Osteoblast (primary cell): ENCODE results near the gene ZDHHC5. TPM values are rescaled to one million over a fixed set of nuclear protein-coding genes. Genes with fewer than 3 reads are reported as not detected.

ENCODE experiments used
- DNase-seq: peaks from one replicate; pipeline ENCODE4 v3.0.0; 2011; ENCODE audit warnings: low spot score, mixed read lengths; ENCODE audit not compliant: insufficient read length; ENCODE audit errors: missing footprints
- H2AFZ ChIP-seq: 2 replicates; pipeline ENCODE4 v1.6.0; 2011; ENCODE audit warnings: mild to moderate bottlenecking, low read length
- H3K27ac ChIP-seq: 2 replicates; pipeline ENCODE4 v1.5.1; 2011; ENCODE audit warnings: mild to moderate bottlenecking, low read depth, low read length, moderate library complexity
- H3K27me3 ChIP-seq: 2 replicates; pipeline ENCODE4 v1.6.0; 2012; ENCODE audit warnings: mild to moderate bottlenecking, control low read depth, inconsistent platforms, low read length, moderate library complexity; ENCODE audit not compliant: insufficient read depth
- H3K36me3 ChIP-seq: 2 replicates; pipeline ENCODE4 v1.5.1; 2011; ENCODE audit warnings: mild to moderate bottlenecking, low read length, control low read depth, moderate library complexity; ENCODE audit not compliant: insufficient read depth
- H3K4me1 ChIP-seq: 2 replicates; pipeline ENCODE4 v1.5.1; 2011; ENCODE audit warnings: mild to moderate bottlenecking, low read length, control low read depth, moderate library complexity; ENCODE audit not compliant: insufficient read depth
- H3K4me2 ChIP-seq: 2 replicates; pipeline ENCODE4 v1.6.0; 2011; ENCODE audit warnings: mild to moderate bottlenecking, low read length; ENCODE audit not compliant: insufficient read depth
- H3K4me3 ChIP-seq: fragments of 200-600 bp; sonication (generic); 3 replicates; pipeline ENCODE4 v1.5.1; 2012; ENCODE audit warnings: mild to moderate bottlenecking, low read length, inconsistent platforms; ENCODE audit not compliant: insufficient read depth
- H3K79me2 ChIP-seq: 2 replicates; pipeline ENCODE4 v1.6.0; 2012; ENCODE audit warnings: mild to moderate bottlenecking, low read length, control low read depth, inconsistent platforms; ENCODE audit not compliant: insufficient read depth
- H3K9me3 ChIP-seq: 2 replicates; pipeline ENCODE4 v1.5.1; 2011; ENCODE audit warnings: low read depth, low read length, control low read depth
- H4K20me1 ChIP-seq: 2 replicates; pipeline ENCODE4 v1.6.0; 2012; ENCODE audit warnings: mild to moderate bottlenecking, low read length, control low read depth; ENCODE audit not compliant: insufficient read depth
- CTCF ChIP-seq: IDR thresholded peaks from 2 replicates; pipeline ENCODE4 v1.5.1; 2011; ENCODE audit warnings: mild to moderate bottlenecking, low read depth, low read length, moderate library complexity; ENCODE audit errors: extremely low read depth
- total RNA-seq: library from RNA; depleted of rRNA; stranded (reverse); fragments of >200 nt; gene quantifications from 2 replicates; pipeline ENCODE4 v1.2.3, GENCODE V29; 2012

Gene ZDHHC5
- total RNA-seq, 1 donor: 48.9 TPM

- peaks cover 30% of the 10 kb centered on the region for H3K36me3 ChIP-seq
- no peaks in the 10 kb centered on the region for H3K9me3 ChIP-seq
- no peak for TF ChIP-seq CTCF
- peaks cover 29% of the 10 kb centered on the region for H3K79me2 ChIP-seq
- H3K27me3 ChIP-seq: no peaks in the 10 kb centered on the region
- peak overlapping the region; percentile 79 for H3K4me3 ChIP-seq
- peaks cover 16% of the 10 kb centered on the region for H3K4me1 ChIP-seq
- no peaks in the 10 kb centered on the region for H4K20me1 ChIP-seq
- peak overlapping the region; percentile 86 for H3K27ac ChIP-seq
- peak; percentile 18 for DNase-seq
- H2AFZ ChIP-seq: peak overlapping the region; percentile 84
- H3K4me2 ChIP-seq: peak overlapping the region; percentile 98
These were observed 9.9 kb upstream of the ZDHHC5 start for GRCh38 chr11:57658023-57658361.

- H4K20me1 ChIP-seq: no peaks in the 10 kb centered on the region
- H3K27ac ChIP-seq: no peak overlapping the region
- H2AFZ ChIP-seq: no peak overlapping the region
- peaks cover 29% of the 10 kb centered on the region for H3K79me2 ChIP-seq
- H3K4me1 ChIP-seq: peaks cover 14% of the 10 kb centered on the region
- no peaks in the 10 kb centered on the region for H3K9me3 ChIP-seq
- no peak overlapping the region for H3K4me2 ChIP-seq
- no peak for DNase-seq
- H3K4me3 ChIP-seq: no peak overlapping the region
- TF ChIP-seq CTCF: no peak
- peaks cover 30% of the 10 kb centered on the region for H3K36me3 ChIP-seq
- H3K27me3 ChIP-seq: no peaks in the 10 kb centered on the region
These were observed 8.2 kb upstream of the ZDHHC5 start for GRCh38 chr11:57659669-57660068.

- Histone ChIP-seq H2AFZ (no peak overlapping the region), H3K27ac (no peak overlapping the region), H3K27me3 (no peaks in the 10 kb centered on the region), H3K79me2 (peaks cover 25% of the 10 kb centered on the region), H3K36me3 (peaks cover 30% of the 10 kb centered on the region), H3K9me3 (no peaks in the 10 kb centered on the region), H3K4me1 (peaks cover 15% of the 10 kb centered on the region), H3K4me3 (no peak overlapping the region), H3K4me2 (no peak overlapping the region), H4K20me1 (no peaks in the 10 kb centered on the region)
- TF ChIP-seq CTCF: peak; percentile 18
- no peak for DNase-seq
These were observed 5.0 kb upstream of the ZDHHC5 start for GRCh38 chr11:57662893-57663292.

GRCh38 chr11:57663975-57664374 is 3.9 kb upstream of the ZDHHC5 start:
- peaks cover 12% of the 10 kb centered on the region for H3K4me1 ChIP-seq
- H4K20me1 ChIP-seq: peaks cover 5% of the 10 kb centered on the region
- no peak overlapping the region for H3K4me3 ChIP-seq
- H3K36me3 ChIP-seq: peaks cover 30% of the 10 kb centered on the region
- no peak overlapping the region for H3K4me2 ChIP-seq
- H3K9me3 ChIP-seq: no peaks in the 10 kb centered on the region
- DNase-seq: no peak
- H3K79me2 ChIP-seq: peaks cover 25% of the 10 kb centered on the region
- no peak overlapping the region for H3K27ac ChIP-seq
- no peaks in the 10 kb centered on the region for H3K27me3 ChIP-seq
- TF ChIP-seq CTCF: no peak
- H2AFZ ChIP-seq: no peak overlapping the region
